ENCODE data around the gene C18orf63. TPM values are rescaled to one million over a fixed set of nuclear protein-coding genes. Genes with fewer than 3 reads are reported as not detected.

The C18orf63 gene
- total RNA-seq, 1 experiment from 2014 or later = not detected

GRCh38 chr18:74337912-74338309 is 22.3 kb downstream of the C18orf63 start:
- intact Hi-C loops (cut with micrococcal nuclease; ENCODE audit: unreplicated experiment) (no loop called here), in situ Hi-C loops (cut with HindIII; ENCODE audit: low pct_unique_long_range_greater_than_20kb, low sequenced_read_pairs) (loop anchor here (25.0 kb wide), 1 partner anchor 151 kb away; no protein-coding TSS in a partner anchor)
- H3K27ac ChIP-seq (ENCODE audit: low read length) = no peak overlapping the region
- ChIA-PET CTCF (no interaction called here), POLR2A (no interaction called here)
- BruUV-seq (replicated peaks) = no TSS peak
- H3K4me1 ChIP-seq (ENCODE audit: control insufficient read depth, insufficient read depth, low read length) = no peaks in the 10 kb centered on the region
- no peaks in the 10 kb centered on the region for H3K9me3 ChIP-seq (ENCODE audit: control insufficient read depth, insufficient read depth, low read depth, low read length)
- H3K36me3 ChIP-seq (ENCODE audit: control insufficient read depth, insufficient read depth, low read length) = no peaks in the 10 kb centered on the region
- ATAC-seq = no peak
- H3K27me3 ChIP-seq (ENCODE audit: control insufficient read depth, insufficient read depth, low read length) = peaks cover 11% of the 10 kb centered on the region; the same call in 1 of the 2 replicates
- TF ChIP-seq TCF7L2 (IDR thresholded peaks at IDR 0.05; ENCODE audit: low read depth, low read length) (no peak), SIN3A (IDR thresholded peaks at IDR 0.05; ENCODE audit: borderline replicate concordance, insufficient read depth, low read depth, low read length) (no peak), POLR2AphosphoS5 (IDR thresholded peaks at IDR 0.05; ENCODE audit: low read depth, low read length) (no peak), CTCF (IDR thresholded peaks at IDR 0.05) (no peak), REST (IDR thresholded peaks at IDR 0.05; ENCODE audit: insufficient read depth in 1 of 2, low read depth in 2 of 2, low read length in 1 of 2) (no peak)
- no peak overlapping the region for H3K4me3 ChIP-seq (ENCODE audit: low read depth in 2 of 2, low read length in 2 of 2)
- no peak for DNase-seq (ENCODE audit: low read depth, low spot score)

GRCh38 chr18:74342416-74343043 is 26.9 kb downstream of the C18orf63 start:
- CTCF ChIA-PET = interaction anchor here (0.5 to 1.9 kb wide), 12 partner anchors 11 to 302 kb away, joined by 3 to 13 read pairs (median 5); partner anchors contain the start of gene CNDP2
- POLR2A ChIA-PET = no interaction called here
- Histone ChIP-seq H3K4me1 (ENCODE audit: control insufficient read depth, insufficient read depth, low read length) (no peaks in the 10 kb centered on the region), H3K27ac (ENCODE audit: low read length) (no peak overlapping the region), H3K9me3 (ENCODE audit: control insufficient read depth, insufficient read depth, low read depth, low read length) (no peaks in the 10 kb centered on the region), H3K4me3 (ENCODE audit: low read depth in 2 of 2, low read length in 2 of 2) (no peak overlapping the region), H3K36me3 (ENCODE audit: control insufficient read depth, insufficient read depth, low read length) (no peaks in the 10 kb centered on the region), H3K27me3 (ENCODE audit: control insufficient read depth, insufficient read depth, low read length) (peaks cover 29% of the 10 kb centered on the region)
- BruUV-seq (replicated peaks) = no TSS peak
- in situ Hi-C loops (cut with HindIII; ENCODE audit: low pct_unique_long_range_greater_than_20kb, low sequenced_read_pairs) = loop anchor here (25.0 kb wide), 1 partner anchor 155 kb away; no protein-coding TSS in a partner anchor
- DNase-seq (ENCODE audit: low read depth, low spot score) (peak; percentile 54), ATAC-seq (peak; percentile 83)
- intact Hi-C loops (cut with micrococcal nuclease; ENCODE audit: unreplicated experiment) = loop anchor here (1.0 to 5.0 kb wide), 3 partner anchors 146 to 302 kb away; no protein-coding TSS in a partner anchor
- no peak for TF ChIP-seq TCF7L2 (IDR thresholded peaks at IDR 0.05; ENCODE audit: low read depth, low read length)
- TF ChIP-seq CTCF (IDR thresholded peaks at IDR 0.05) = peak; percentile 78; the same call in 1 of the 2 replicates
- no peak for TF ChIP-seq REST (IDR thresholded peaks at IDR 0.05; ENCODE audit: insufficient read depth in 1 of 2, low read depth in 2 of 2, low read length in 1 of 2)

Measured in Panc1 (cell line).